Calu3 (cell line): ENCODE results near the gene MTMR12. TPM values are rescaled to one million over a fixed set of nuclear protein-coding genes. Genes with fewer than 3 reads are reported as not detected.

ENCODE experiments used
- BruUV-seq: library from RNA; stranded (reverse); fragments of 400-500 nt; replicated peaks from 2 replicates; lab custom pipeline; 2021; lab: Mats Ljungman, UMichigan
- CTCF ChIA-PET: fragments of 300-600 bp; sonication (Branson Sonifier 250); formaldehyde crosslinking; loops from one replicate; lab custom pipeline; 2022; ENCODE audit warnings: antibody characterized with exemption; lab: Charles Lee
- DNase-seq: peaks from one replicate; pipeline ENCODE4 v3.0.0; 2022
- H3K27ac Mint-ChIP-seq: one replicate; pipeline ENCODE4 v1.8.0; 2022; ENCODE audit warnings: mixed read lengths; ENCODE audit not compliant: unreplicated experiment
- H3K27me3 Mint-ChIP-seq: one replicate; pipeline ENCODE4 v1.8.0; 2022; ENCODE audit warnings: mixed read lengths; ENCODE audit not compliant: unreplicated experiment
- H3K36me3 Mint-ChIP-seq: one replicate; pipeline ENCODE4 v1.8.0; 2022; ENCODE audit warnings: mild to moderate bottlenecking, moderate library complexity, mixed read lengths; ENCODE audit not compliant: insufficient read depth, unreplicated experiment
- H3K4me1 Mint-ChIP-seq: one replicate; pipeline ENCODE4 v1.8.0; 2022; ENCODE audit warnings: mild to moderate bottlenecking, low read depth, mixed read lengths; ENCODE audit not compliant: unreplicated experiment
- H3K4me3 Mint-ChIP-seq: one replicate; pipeline ENCODE4 v1.8.0; 2022; ENCODE audit warnings: mild to moderate bottlenecking, low read depth, moderate library complexity, mixed read lengths; ENCODE audit not compliant: unreplicated experiment
- H3K9me3 Mint-ChIP-seq: one replicate; pipeline ENCODE4 v1.8.0; 2022; ENCODE audit warnings: low read depth, mixed read lengths; ENCODE audit not compliant: unreplicated experiment
- intact Hi-C: fragments of 100-400 bp; cut with micrococcal nuclease; formaldehyde crosslinking; loops from one replicate; pipeline ENCODE4 v1.10.0; 2022; ENCODE audit not compliant: unreplicated experiment
- total RNA-seq: library from RNA; stranded (reverse); gene quantifications from 2 replicates; pipeline ENCODE4 v1.2.3, GENCODE V29; 2022
- TF ChIP-seq, protein P1 (sequence below): fragments of 200-600 bp; IDR thresholded peaks from one replicate; pipeline ENCODE4 v1.8.0; 2022; ENCODE audit warnings: antibody characterized with exemption; ENCODE audit not compliant: unreplicated experiment

MTMR12 gene
- total RNA-seq, 1 experiment from 2014 or later, result 42.7 TPM

GRCh38 chr5:32251871-32252458 lies 60.8 kb downstream of the MTMR12 start:
- intact Hi-C loops, result no loop called here
- Mint-ChIP-seq H3K4me3 (no peak overlapping the region), H3K27ac (no peak overlapping the region), H3K4me1 (peaks cover 19% of the 10 kb centered on the region), H3K36me3 (peaks cover 29% of the 10 kb centered on the region), H3K9me3 (no peaks in the 10 kb centered on the region), H3K27me3 (no peaks in the 10 kb centered on the region)
- no peak for DNase-seq
- no TSS peak for BruUV-seq
- TF ChIP-seq, protein P1, sequence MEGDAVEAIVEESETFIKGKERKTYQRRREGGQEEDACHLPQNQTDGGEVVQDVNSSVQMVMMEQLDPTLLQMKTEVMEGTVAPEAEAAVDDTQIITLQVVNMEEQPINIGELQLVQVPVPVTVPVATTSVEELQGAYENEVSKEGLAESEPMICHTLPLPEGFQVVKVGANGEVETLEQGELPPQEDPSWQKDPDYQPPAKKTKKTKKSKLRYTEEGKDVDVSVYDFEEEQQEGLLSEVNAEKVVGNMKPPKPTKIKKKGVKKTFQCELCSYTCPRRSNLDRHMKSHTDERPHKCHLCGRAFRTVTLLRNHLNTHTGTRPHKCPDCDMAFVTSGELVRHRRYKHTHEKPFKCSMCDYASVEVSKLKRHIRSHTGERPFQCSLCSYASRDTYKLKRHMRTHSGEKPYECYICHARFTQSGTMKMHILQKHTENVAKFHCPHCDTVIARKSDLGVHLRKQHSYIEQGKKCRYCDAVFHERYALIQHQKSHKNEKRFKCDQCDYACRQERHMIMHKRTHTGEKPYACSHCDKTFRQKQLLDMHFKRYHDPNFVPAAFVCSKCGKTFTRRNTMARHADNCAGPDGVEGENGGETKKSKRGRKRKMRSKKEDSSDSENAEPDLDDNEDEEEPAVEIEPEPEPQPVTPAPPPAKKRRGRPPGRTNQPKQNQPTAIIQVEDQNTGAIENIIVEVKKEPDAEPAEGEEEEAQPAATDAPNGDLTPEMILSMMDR, result no peak
- CTCF ChIA-PET, result no interaction called here

- H3K9me3 Mint-ChIP-seq, result no peaks in the 10 kb centered on the region
- no peak overlapping the region for H3K4me3 Mint-ChIP-seq
- H3K36me3 Mint-ChIP-seq, result peaks cover 37% of the 10 kb centered on the region
- peak; percentile 22 for DNase-seq
- BruUV-seq, result no TSS peak
- intact Hi-C loops, result loop anchor here (2.0 kb wide), 1 partner anchor 15 kb away; no protein-coding TSS in a partner anchor
- CTCF ChIA-PET, result no interaction called here
- H3K27me3 Mint-ChIP-seq, result no peaks in the 10 kb centered on the region
- TF ChIP-seq, protein P1, result no peak
- peaks cover 19% of the 10 kb centered on the region for H3K4me1 Mint-ChIP-seq
- peak overlapping the region; percentile 34 for H3K27ac Mint-ChIP-seq
Observed at GRCh38 chr5:32249668-32250067, 63.1 kb downstream of the MTMR12 start.

- Mint-ChIP-seq H3K27ac (no peak overlapping the region), H3K9me3 (no peaks in the 10 kb centered on the region), H3K4me3 (no peak overlapping the region), H3K36me3 (peaks cover 35% of the 10 kb centered on the region), H3K4me1 (peaks cover 19% of the 10 kb centered on the region), H3K27me3 (no peaks in the 10 kb centered on the region)
- intact Hi-C loops, result no loop called here
- CTCF ChIA-PET, result no interaction called here
- TF ChIP-seq, protein P1, result no peak
- no peak for DNase-seq
- no TSS peak for BruUV-seq
Observed at GRCh38 chr5:32245742-32246141, 67.0 kb downstream of the MTMR12 start.

- Mint-ChIP-seq H3K9me3 (no peaks in the 10 kb centered on the region), H3K27ac (no peak overlapping the region), H3K36me3 (peaks cover 41% of the 10 kb centered on the region), H3K4me1 (peaks cover 4% of the 10 kb centered on the region), H3K27me3 (no peaks in the 10 kb centered on the region), H3K4me3 (no peak overlapping the region)
- TF ChIP-seq, protein P1, result no peak
- intact Hi-C loops, result no loop called here
- BruUV-seq, result no TSS peak
- DNase-seq, result no peak
- CTCF ChIA-PET, result interaction anchor here (0.7 kb wide), 1 partner anchor 34 kb away, joined by 3 read pairs; no protein-coding TSS in a partner anchor
Observed at GRCh38 chr5:32244017-32244416, 68.7 kb downstream of the MTMR12 start.
